ENCODE data around the gene RSPH6A. TPM values are rescaled to one million over a fixed set of nuclear protein-coding genes. Genes with fewer than 3 reads are reported as not detected.

RSPH6A gene
- total RNA-seq, 1 experiment from 2014 or later: 0.55 TPM

- Histone ChIP-seq H3K27ac (ENCODE audit: insufficient read length, low read depth, low read length) (no peak overlapping the region), H2BK120ac (ENCODE audit: low read depth, low read length, poor library complexity, severe bottlenecking) (no peak overlapping the region), H2BK12ac (ENCODE audit: insufficient read length, low read depth, low read length) (no peak overlapping the region), H3T11ph (ENCODE audit: low read length) (no peak overlapping the region), H4K20me1 (ENCODE audit: control insufficient read depth, insufficient read depth, insufficient read length) (no peaks in the 10 kb centered on the region), H3K9me3 (ENCODE audit: control insufficient read depth, low read depth, low read length) (no peaks in the 10 kb centered on the region), H3K23ac (ENCODE audit: insufficient read length, low read depth, low read length) (no peak overlapping the region), H3K4me2 (ENCODE audit: insufficient read depth, insufficient read length, low read length) (no peak overlapping the region), H2AFZ (ENCODE audit: low read length) (no peak overlapping the region), H2BK20ac (ENCODE audit: low read depth, low read length, poor library complexity, severe bottlenecking) (no peak overlapping the region), H3K18ac (ENCODE audit: insufficient read length, low read depth, low read length) (no peak overlapping the region), H4K5ac (ENCODE audit: insufficient read length, low read depth, low read length) (no peak overlapping the region), H3K56ac (ENCODE audit: insufficient read length, low read depth, low read length) (no peak overlapping the region), H2AK5ac (ENCODE audit: insufficient read length, low read length) (no peak overlapping the region), H3K9ac (ENCODE audit: extremely low read depth, insufficient read length, low read length) (no peak overlapping the region), H3K4ac (ENCODE audit: low read depth, low read length) (no peak overlapping the region), H2BK15ac (ENCODE audit: low read depth, low read length) (no peak overlapping the region), H3K79me1 (ENCODE audit: insufficient read depth, low read depth, low read length, poor library complexity, severe bottlenecking) (no peaks in the 10 kb centered on the region), H2BK5ac (ENCODE audit: insufficient read length, low read length) (no peak overlapping the region), H3K27me3 (ENCODE audit: insufficient read depth, low read length) (no peaks in the 10 kb centered on the region), H4K8ac (replicated peaks; ENCODE audit: insufficient read length, low read depth, low read length) (no peak overlapping the region), H3K79me2 (ENCODE audit: insufficient read depth, low read length) (no peaks in the 10 kb centered on the region), H4K91ac (ENCODE audit: insufficient read length, low read depth, low read length) (no peak overlapping the region), H3K4me1 (ENCODE audit: insufficient read depth, low read length) (no peaks in the 10 kb centered on the region), H3K23me2 (ENCODE audit: insufficient read length, low read depth, low read length, poor library complexity, severe bottlenecking) (no peaks in the 10 kb centered on the region), H3K14ac (ENCODE audit: insufficient read depth, low read length) (no peak overlapping the region)
- Mint-ChIP-seq H3K27me3 (ENCODE audit: low read depth) (no peaks in the 10 kb centered on the region), H3K36me3 (ENCODE audit: insufficient read depth in 1 of 3, low read depth in 3 of 3) (peaks cover 60 to 92% (median 77%) of the 10 kb centered on the region in 3 experiments; a peak in 6 of 7 replicates), H3K27ac (no peak overlapping the region), H3K9me3 (no peaks in the 10 kb centered on the region), H3K4me3 (no peak overlapping the region), H3K4me1 (no peaks in the 10 kb centered on the region)
- TF ChIP-seq CTCF (conservative IDR thresholded peaks at IDR 0.05): no peak
- DNase-seq: no peak
- no CpG with 5 or more reads among the region's 13 CpGs for WGBS (ENCODE audit: extremely low coverage, insufficient read length, low lambda C conversion rate)
These were observed 32.6 kb upstream of the RSPH6A start for GRCh38 chr19:45847663-45848062.

Measured in H9 (cell line).